Stimulated activated CD8-positive, alpha-beta memory T cell treated with anti-CD3 and anti-CD28 coated beads, Interleukin-15, amount 100 ng/mL, for 48 hours (primary cell): ENCODE measurements around the gene RBP5.

Experiments used
- DNase-seq, 2 donors: peaks; one replicate each; pipeline ENCODE4 v3.0.0-alpha.2; 2020; ENCODE audit warnings: low read depth in 2 of 2

Gene RBP5

GRCh38 chr12:7101047-7101693, 27.5 kb downstream of the RBP5 start:
- DNase-seq, result no peak

- no peak for DNase-seq
Measured at GRCh38 chr12:7100239-7100638, 28.4 kb downstream of the RBP5 start.

GRCh38 chr12:7099290-7099996, 29.2 kb downstream of the RBP5 start:
- no peak for DNase-seq

GRCh38 chr12:7096979-7097378, 31.7 kb downstream of the RBP5 start:
- no peak for DNase-seq

GRCh38 chr12:7096006-7096932, 32.4 kb downstream of the RBP5 start:
- no peak for DNase-seq

- no peak for DNase-seq
Measured at GRCh38 chr12:7093892-7094291, 34.8 kb downstream of the RBP5 start.

- no peak for DNase-seq
Measured at GRCh38 chr12:7093486-7093885, 35.2 kb downstream of the RBP5 start.

- no peak for DNase-seq
Measured at GRCh38 chr12:7092986-7093460, 35.7 kb downstream of the RBP5 start.

GRCh38 chr12:7092229-7092985, 36.3 kb downstream of the RBP5 start, which contains the start of gene C1R:
Gene C1R (minus strand): TSS chr12:7092445. CDS start chr12:7092388, 57 bp downstream.
- peak; percentile 19 to 28 for DNase-seq

- DNase-seq, result no peak
Measured at GRCh38 chr12:7091660-7092228, 36.9 kb downstream of the RBP5 start.

- DNase-seq, result no peak
Measured at GRCh38 chr12:7091171-7091570, 37.5 kb downstream of the RBP5 start.

GRCh38 chr12:7090222-7090998, 38.3 kb downstream of the RBP5 start:
- DNase-seq, result no peak

- DNase-seq, result no peak
Measured at GRCh38 chr12:7089196-7089871, 39.4 kb downstream of the RBP5 start.

GRCh38 chr12:7083125-7083524, 45.6 kb downstream of the RBP5 start:
- no peak for DNase-seq

GRCh38 chr12:7081037-7081436, 47.7 kb downstream of the RBP5 start:
- no peak for DNase-seq

- no peak for DNase-seq
Measured at GRCh38 chr12:7079826-7080125, 48.9 kb downstream of the RBP5 start.

GRCh38 chr12:7078163-7078562, 50.5 kb downstream of the RBP5 start:
- DNase-seq, result no peak

- DNase-seq, result no peak
Measured at GRCh38 chr12:7076493-7076892, 52.2 kb downstream of the RBP5 start.

GRCh38 chr12:7075939-7076338, 52.8 kb downstream of the RBP5 start:
- DNase-seq, result no peak

GRCh38 chr12:7075518-7075917, 53.2 kb downstream of the RBP5 start:
- no peak for DNase-seq
